IPS-20b (cell line): ENCODE measurements around the gene CLMN.

Experiments used
- H3K27ac ChIP-seq: one replicate; pipeline ENCODE4 v1.5.1; 2013; ENCODE audit warnings: low read length
- H3K27me3 ChIP-seq: 2 replicates; pipeline ENCODE4 v1.6.1; 2013; ENCODE audit warnings: mild to moderate bottlenecking, low read length, inconsistent platforms; ENCODE audit not compliant: insufficient read depth
- H3K36me3 ChIP-seq: 2 replicates; pipeline ENCODE4 v1.6.1; 2013; ENCODE audit warnings: low read depth, mild to moderate bottlenecking, inconsistent platforms, low read length, moderate library complexity; ENCODE audit not compliant: insufficient read depth
- H3K4me1 ChIP-seq: 2 replicates; pipeline ENCODE4 v1.6.1; 2013; ENCODE audit warnings: mild to moderate bottlenecking, control low read depth, inconsistent platforms, low read length, moderate library complexity; ENCODE audit not compliant: insufficient read depth
- H3K4me3 ChIP-seq: 2 replicates; pipeline ENCODE4 v1.5.1; 2013; ENCODE audit warnings: mild to moderate bottlenecking, low read length, inconsistent platforms
- H3K9ac ChIP-seq: 2 replicates; pipeline ENCODE4 v1.6.1; 2013; ENCODE audit warnings: low read depth, mild to moderate bottlenecking, inconsistent platforms, low read length, moderate library complexity
- H3K9me3 ChIP-seq: 2 replicates; pipeline ENCODE4 v1.6.1; 2013; ENCODE audit warnings: mild to moderate bottlenecking, low read depth, low read length, inconsistent platforms; ENCODE audit not compliant: insufficient read depth

The CLMN gene

DNA sequence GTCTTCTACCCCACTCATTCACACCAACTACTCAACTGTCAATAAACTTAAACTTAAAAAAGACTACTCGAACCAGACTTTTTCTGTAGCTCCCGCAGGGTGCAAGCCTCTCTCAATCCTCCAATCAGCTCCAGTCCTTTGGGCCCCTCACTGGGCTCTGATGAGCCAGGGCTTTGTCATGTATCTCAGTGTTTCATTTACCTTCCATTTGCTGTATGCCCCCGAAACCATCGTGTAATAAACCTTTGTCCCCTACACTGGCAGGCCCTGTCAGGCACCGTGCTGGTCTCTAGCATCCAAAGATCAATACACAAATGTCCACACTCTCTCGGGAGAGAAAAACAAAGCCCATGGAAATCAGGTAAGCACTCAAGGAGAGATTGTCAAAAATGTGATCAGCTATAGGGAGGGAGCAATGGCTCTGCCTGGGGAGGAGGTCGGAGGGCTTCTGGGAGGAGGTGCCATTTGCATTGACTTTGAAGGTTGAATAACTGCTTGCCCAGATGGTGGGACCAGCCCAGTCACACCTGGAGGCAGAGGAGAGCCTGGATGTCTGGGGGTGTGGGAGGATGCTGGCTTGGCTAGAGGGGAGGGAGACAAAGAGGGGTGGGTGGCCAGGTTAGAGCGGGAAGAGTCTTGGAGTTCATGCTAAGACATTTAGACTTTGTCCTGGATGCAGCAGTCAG, 120.3 kb downstream of the CLMN start:
- H3K27me3 ChIP-seq = no peaks in the 10 kb centered on the region
- no peak overlapping the region for H3K27ac ChIP-seq
- no peaks in the 10 kb centered on the region for H3K9me3 ChIP-seq
- peaks cover 17% of the 10 kb centered on the region; the same call in 1 of the 2 replicates for H3K4me1 ChIP-seq
- H3K36me3 ChIP-seq = 0 out of 2 replicates have a peak, but pooled peaks cover 7% of the 10 kb centered on the region
- peak overlapping the region; percentile 4; the same call in 1 of the 2 replicates for H3K4me3 ChIP-seq
- no peak overlapping the region for H3K9ac ChIP-seq

DNA sequence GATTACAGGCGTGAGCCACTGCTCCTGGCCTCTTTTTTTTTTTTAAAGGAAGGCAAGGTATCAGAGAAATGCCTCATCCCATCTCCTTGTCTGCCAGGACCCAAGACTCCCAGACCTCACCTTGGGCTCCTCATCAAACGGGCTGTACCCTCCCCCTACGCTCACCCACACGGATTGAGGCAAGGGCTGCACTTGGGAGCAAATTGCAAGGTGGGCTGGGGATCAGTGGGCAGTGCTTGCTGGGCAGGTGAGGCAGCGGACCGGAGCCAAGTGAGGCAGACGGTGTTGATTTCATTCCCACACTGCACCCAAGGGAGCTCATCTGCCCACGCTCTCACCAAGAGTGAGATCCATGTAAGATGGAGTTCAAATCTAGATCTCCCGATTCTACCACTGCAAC, 121.4 kb downstream of the CLMN start:
- no peak overlapping the region for H3K4me3 ChIP-seq
- H3K27ac ChIP-seq = no peak overlapping the region
- H3K9ac ChIP-seq = no peak overlapping the region

DNA sequence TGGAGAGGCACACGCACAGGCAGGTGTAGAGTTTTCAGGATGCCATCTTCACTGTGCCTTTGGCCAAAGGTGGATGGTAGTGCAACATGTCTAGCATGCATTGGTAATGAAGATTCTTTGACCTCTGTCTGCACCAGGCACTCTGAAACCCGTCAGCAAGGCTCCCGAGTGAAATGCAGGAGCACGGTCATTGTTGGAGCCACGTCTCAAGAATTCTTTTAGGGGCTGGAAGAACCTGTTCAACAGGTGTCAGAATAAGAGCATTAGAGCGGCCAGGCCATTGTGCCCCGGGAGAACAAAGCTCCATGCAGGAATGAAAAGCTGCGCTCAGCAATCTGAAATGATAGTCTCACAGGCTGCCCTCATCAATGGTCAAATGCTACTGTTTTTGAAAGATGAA, 122.2 kb downstream of the CLMN start:
- Histone ChIP-seq H3K9ac (0 out of 2 replicates have a peak overlapping the region, but pooled peaks have one; percentile 13), H3K27me3 (no peaks in the 10 kb centered on the region), H3K4me3 (no peak overlapping the region), H3K9me3 (no peaks in the 10 kb centered on the region), H3K36me3 (no peaks in the 10 kb centered on the region), H3K4me1 (peaks cover 17% of the 10 kb centered on the region; the same call in 1 of the 2 replicates), H3K27ac (no peak overlapping the region)

More for the DNA sequence above, 121.4 kb downstream of the CLMN start:
- Histone ChIP-seq H3K4me1 (peaks cover 17% of the 10 kb centered on the region; the same call in 1 of the 2 replicates), H3K36me3 (0 out of 2 replicates have a peak, but pooled peaks cover under 1% of the 10 kb centered on the region), H3K9me3 (no peaks in the 10 kb centered on the region), H3K27me3 (no peaks in the 10 kb centered on the region)

DNA sequence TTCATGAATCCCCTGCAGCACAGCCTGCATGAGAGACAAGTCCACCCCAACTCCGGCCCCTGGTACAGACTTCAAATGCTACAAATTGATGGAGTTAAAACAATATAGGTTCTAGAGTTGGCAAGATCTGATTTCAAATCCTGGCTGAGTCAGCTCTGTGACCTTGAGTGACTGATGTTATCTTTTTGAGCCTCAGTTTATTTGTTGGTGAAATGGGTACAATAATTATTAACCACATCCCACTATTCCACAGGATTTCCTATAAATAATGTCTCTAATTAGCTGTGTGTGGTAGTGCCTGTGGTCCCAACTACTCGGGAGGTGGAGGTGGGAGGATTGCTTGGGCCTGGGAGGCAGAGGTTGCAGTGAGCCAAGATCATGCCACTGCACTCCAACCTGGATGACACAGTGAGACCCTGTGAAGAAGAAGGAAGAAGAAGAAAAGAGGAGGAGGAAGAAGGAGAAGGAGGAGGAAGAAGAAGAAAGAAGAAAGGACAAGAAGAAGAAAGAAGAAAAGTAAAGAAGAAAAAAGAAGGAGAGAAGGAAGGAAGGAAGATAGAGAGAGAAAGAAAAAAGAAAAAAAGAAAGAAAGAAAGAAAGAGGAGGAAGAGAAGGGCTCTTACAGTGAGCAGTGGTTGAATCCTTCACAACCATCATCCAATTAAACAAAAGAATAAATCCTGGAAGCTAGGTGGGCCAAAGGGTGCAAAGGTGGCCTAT, 122.7 kb downstream of the CLMN start:
- no peak overlapping the region for H3K4me3 ChIP-seq
- H3K4me1 ChIP-seq = peaks cover 17% of the 10 kb centered on the region; the same call in 1 of the 2 replicates
- 0 out of 2 replicates have a peak overlapping the region, but pooled peaks have one; percentile 13 for H3K9ac ChIP-seq
- no peaks in the 10 kb centered on the region for H3K9me3 ChIP-seq
- no peaks in the 10 kb centered on the region for H3K36me3 ChIP-seq
- H3K27ac ChIP-seq = no peak overlapping the region
- no peaks in the 10 kb centered on the region for H3K27me3 ChIP-seq

DNA sequence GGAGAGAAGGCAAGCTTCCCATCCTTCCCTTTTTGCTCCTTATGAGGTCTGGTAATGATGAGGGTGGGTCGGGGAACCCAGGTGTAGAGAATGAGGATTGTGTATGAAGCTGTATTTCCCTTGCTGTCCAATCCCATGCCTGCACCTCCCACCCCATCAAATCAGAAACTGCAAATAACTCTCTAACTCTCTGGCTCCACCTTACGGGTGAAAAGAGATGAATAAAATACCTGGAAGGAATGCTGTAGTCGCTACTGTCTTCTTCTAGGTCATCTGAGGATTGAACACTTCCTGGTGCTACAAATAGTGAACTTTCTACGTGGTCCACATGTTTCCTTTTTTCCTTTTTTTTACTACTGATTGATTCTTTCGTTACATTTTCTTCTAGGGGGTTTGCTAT, 123.4 kb downstream of the CLMN start:
- Histone ChIP-seq H3K27ac (no peak overlapping the region), H3K36me3 (no peaks in the 10 kb centered on the region), H3K9me3 (no peaks in the 10 kb centered on the region), H3K4me1 (peaks cover 17% of the 10 kb centered on the region; the same call in 1 of the 2 replicates), H3K4me3 (no peak overlapping the region), H3K9ac (no peak overlapping the region), H3K27me3 (no peaks in the 10 kb centered on the region)

DNA sequence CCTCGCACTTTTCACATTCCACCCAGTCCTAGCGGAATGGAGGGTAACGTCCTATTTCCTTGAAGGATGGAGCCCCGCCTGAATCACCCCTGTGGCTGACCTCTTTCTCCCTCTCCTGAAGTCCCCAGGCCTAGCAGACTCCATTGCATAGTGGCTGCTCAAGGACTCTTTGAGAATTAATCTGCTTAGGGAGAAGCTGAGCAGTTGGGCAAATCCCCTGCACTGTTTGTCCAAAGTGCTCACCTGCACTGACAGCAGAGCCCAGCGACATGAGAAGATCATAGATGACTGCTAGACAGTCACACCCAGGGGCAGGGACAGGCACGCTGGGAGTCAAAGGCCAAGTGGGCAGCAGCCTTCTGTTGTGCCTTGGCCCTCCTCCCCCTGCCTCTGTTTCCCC, 124.7 kb downstream of the CLMN start:
- Histone ChIP-seq H3K36me3 (no peaks in the 10 kb centered on the region), H3K27me3 (no peaks in the 10 kb centered on the region)

DNA sequence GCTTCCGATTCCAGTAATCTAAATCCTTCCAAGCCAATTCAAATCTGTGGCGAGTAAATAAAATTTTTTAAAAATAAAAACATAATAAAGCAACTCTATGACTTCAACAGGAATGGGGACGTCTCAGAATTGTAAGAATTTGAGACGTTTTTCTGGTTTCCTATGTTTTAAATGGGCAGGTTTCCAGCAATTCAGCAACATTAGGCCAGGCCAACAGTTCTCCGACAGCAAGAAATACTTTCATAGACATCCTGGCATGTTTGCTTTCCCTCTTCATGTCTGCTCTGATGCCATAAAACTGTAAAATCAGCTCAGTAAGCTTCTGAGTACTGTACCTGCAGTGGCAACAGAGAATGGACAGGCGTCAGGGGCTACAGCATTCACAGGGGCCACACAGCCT, 126.6 kb downstream of the CLMN start:
- H3K27me3 ChIP-seq = no peaks in the 10 kb centered on the region
- H3K9me3 ChIP-seq = no peaks in the 10 kb centered on the region
- H3K36me3 ChIP-seq = no peaks in the 10 kb centered on the region
- H3K4me1 ChIP-seq = peaks cover 7% of the 10 kb centered on the region; the same call in 1 of the 2 replicates
- no peak overlapping the region for H3K4me3 ChIP-seq
- H3K27ac ChIP-seq = no peak overlapping the region
- H3K9ac ChIP-seq = no peak overlapping the region

More for the DNA sequence above, 124.7 kb downstream of the CLMN start:
- Histone ChIP-seq H3K27ac (no peak overlapping the region), H3K4me3 (no peak overlapping the region), H3K4me1 (peaks cover 13% of the 10 kb centered on the region; the same call in 1 of the 2 replicates), H3K9ac (no peak overlapping the region), H3K9me3 (no peaks in the 10 kb centered on the region)

DNA sequence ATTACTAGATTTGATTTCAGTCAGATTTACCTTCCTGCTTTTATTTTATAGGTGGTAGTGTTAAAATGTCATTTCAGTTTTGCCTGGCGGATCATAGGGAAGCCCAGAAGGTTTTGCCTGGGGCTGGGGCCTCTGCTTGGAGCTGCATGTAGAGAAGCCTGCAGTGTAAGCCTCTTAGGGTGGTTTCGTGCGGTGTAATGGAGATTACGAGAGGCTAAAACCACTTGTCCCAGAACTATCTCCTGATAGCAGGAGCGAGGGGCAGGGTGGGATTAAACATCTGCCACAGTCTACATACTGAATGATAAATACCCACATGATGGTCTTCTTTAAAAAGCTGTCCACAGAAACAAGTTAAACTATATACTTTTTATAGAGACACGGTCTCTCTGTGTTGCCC, 127.4 kb downstream of the CLMN start:
- H3K27ac ChIP-seq = no peak overlapping the region
- peaks cover 5% of the 10 kb centered on the region; the same call in 1 of the 2 replicates for H3K4me1 ChIP-seq
- no peaks in the 10 kb centered on the region for H3K36me3 ChIP-seq
- no peak overlapping the region for H3K9ac ChIP-seq
- H3K27me3 ChIP-seq = no peaks in the 10 kb centered on the region
- no peaks in the 10 kb centered on the region for H3K9me3 ChIP-seq
- no peak overlapping the region for H3K4me3 ChIP-seq

DNA sequence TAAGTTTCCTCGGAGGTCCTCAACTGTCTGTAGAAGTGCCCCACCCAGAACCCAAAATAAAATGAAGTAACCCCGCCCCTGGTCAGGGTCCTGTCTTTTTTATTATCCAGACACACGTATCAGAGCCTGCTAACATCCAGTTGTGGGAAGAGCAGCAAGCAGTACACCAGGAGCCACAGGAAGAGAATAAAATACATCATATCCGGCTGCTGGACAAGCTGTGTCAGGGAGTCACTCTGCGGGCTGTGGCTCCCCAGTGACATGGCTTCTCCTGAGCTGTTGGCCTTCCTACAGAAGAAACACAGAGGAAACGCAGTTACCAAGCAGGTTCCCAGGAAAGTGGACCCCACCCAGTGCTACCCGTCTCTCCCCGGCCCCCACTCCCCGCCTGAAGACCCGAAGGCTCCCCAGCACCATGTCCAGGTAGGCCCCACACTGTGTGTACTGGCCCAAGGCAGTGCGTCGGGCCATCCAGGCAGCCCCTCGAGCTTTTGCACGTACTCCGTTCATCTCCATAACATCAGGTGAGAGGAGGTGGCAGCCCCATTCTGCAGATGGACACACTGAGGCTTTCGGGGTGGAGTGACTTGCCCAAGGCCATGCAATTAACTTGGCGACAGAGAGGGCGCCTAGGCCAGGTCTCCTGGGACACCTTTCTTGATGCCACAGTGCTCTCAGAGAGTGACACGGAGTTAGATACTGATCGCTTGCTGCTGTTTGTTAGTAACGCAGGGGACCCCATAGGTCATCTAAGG, 128.1 kb downstream of the CLMN start:
- no peaks in the 10 kb centered on the region for H3K36me3 ChIP-seq
- no peaks in the 10 kb centered on the region for H3K27me3 ChIP-seq
- no peak overlapping the region for H3K27ac ChIP-seq
- no peaks in the 10 kb centered on the region for H3K4me1 ChIP-seq
- no peaks in the 10 kb centered on the region for H3K9me3 ChIP-seq
- H3K9ac ChIP-seq = no peak overlapping the region
- no peak overlapping the region for H3K4me3 ChIP-seq

DNA sequence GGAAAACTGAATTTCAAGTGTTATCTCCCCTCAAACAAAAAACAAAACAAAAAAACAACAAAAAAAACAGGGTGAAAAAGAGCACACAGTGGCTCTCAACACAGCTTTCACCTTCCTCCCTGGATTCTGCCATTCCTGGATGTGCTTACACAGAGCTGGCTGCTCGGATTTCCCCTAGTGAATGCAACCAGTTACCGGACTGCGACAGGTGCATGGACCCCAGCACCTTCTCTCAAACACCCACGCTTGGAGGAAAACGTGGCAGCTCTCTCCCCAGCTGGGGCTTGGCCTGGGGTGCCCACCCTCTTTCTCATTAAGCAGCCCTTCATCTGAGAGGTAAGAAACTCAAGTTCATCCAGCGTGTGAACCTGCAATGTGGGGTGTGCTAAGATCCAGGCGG, 128.9 kb downstream of the CLMN start:
- no peak overlapping the region for H3K27ac ChIP-seq
- H3K36me3 ChIP-seq = no peaks in the 10 kb centered on the region
- H3K9ac ChIP-seq = no peak overlapping the region
- H3K9me3 ChIP-seq = no peaks in the 10 kb centered on the region
- no peak overlapping the region for H3K4me3 ChIP-seq
- no peaks in the 10 kb centered on the region for H3K27me3 ChIP-seq
- no peaks in the 10 kb centered on the region for H3K4me1 ChIP-seq

DNA sequence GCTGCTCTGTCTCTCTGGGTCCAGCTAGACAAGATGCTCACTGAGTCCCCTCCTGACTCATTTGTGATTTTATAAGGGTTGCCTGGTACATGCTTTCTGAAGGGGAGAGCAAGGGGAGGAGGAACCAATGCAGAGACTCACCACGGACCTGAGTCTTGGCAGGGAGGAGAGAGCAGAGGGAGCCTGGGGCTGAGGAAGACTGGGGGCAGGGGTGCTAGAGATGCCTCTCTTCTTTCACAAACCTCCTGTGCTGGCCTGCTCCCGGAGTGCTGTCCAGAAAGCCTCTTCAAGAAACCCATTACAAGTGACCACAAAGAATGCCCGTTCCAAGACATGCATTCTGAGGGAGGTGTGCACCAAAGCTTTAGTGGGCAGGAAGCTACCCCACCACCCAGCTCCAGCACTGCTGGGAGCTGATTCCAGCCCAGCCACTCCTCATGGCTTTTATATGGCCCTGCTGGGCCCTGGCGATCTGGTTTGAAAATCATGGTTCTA, 129.3 kb downstream of the CLMN start:
- no peaks in the 10 kb centered on the region for H3K27me3 ChIP-seq
- H3K9me3 ChIP-seq = no peaks in the 10 kb centered on the region
- no peak overlapping the region for H3K9ac ChIP-seq
- H3K36me3 ChIP-seq = no peaks in the 10 kb centered on the region
- no peak overlapping the region for H3K4me3 ChIP-seq
- H3K4me1 ChIP-seq = no peaks in the 10 kb centered on the region
- no peak overlapping the region for H3K27ac ChIP-seq
